Inflammatory macrophage treated with lipopolysaccharide for 1 hour (primary cell): ENCODE results near the gene PKLR.
"Not testable (repeated sequence)": the region's sequence is repeated elsewhere in the genome, so short reads cannot be mapped to it uniquely, and the experiment has no call there.

ENCODE experiments used
- DNase-seq, 2 donors: peaks; one replicate each; pipeline ENCODE4 v3.0.0-alpha.2; 2020 to 2022

The PKLR gene

GRCh38 chr1:155301342-155301841, at the start of gene PKLR:
TSS of gene PKLR (minus strand) at chr1:155301438. CDS start at chr1:155301395, 43 bp downstream.
- DNase-seq, result no peak

DNA sequence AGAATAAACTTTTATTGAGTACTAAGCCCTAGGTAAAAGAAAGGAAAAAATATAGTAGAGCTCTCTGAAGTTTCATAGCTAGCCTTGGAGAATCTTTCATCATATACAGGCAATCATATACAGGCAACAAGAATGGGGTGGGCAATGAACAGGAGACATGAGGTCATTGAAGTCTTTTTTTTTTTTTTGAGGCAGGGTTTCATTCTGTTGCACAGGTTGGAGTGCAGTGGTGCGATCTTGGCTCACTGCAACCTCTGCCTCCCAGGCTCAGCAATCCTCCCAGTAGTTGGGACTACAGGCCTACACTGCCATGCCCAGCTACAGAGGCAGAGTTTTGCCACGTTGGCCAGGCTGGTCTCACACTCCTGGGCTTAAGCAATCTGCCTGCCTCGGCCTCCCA, 41.6 kb upstream of the PKLR start:
- DNase-seq, result no peak

DNA sequence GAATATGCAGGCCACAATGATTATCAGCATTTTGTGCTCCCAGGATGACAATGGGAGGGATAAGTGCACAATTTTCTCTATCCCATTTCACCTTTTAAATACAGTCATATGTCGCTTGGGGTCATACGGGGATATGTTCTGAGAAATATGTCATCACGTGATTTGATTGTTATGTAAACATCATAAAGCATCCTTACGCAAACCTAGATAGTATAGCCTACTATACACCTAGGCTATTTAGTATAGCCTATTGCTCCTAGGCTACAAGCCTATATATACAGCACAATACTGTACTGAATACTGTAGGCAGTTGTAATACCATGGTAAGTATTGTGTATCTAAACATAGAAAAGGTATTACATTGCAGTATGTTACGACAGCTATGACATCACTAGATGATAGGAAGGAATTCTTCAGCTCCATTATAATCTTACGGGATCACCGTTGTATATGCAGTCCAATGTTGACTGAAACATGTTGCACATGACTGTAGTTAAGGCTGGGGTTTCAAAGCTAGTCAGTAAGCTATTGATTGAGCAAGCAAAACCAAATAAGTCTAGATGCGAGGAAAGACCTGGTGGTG, 38.4 kb upstream of the PKLR start:
- DNase-seq, result no peak

DNA sequence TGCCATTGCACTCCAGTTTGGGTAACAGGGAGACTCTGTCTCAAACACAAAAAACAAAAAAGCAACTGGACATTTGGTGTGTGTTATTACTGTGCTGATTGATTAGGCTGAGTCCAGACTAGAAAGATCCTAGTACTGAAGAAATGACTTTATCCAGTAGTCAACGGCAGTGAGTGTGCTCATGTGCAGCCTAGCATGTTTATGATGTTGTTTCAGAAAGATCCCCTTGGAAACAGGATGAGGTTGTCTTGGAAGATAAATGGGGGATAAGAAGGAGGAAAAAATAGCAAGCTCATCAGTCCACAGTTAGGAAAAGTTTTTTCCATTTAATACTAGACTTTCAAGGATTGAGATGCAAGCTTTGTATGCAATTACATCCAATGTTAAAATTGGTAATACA, 33.7 kb upstream of the PKLR start:
- no peak for DNase-seq

GRCh38 chr1:155329980-155330598, 28.9 kb upstream of the PKLR start:
- DNase-seq, result no peak

DNA sequence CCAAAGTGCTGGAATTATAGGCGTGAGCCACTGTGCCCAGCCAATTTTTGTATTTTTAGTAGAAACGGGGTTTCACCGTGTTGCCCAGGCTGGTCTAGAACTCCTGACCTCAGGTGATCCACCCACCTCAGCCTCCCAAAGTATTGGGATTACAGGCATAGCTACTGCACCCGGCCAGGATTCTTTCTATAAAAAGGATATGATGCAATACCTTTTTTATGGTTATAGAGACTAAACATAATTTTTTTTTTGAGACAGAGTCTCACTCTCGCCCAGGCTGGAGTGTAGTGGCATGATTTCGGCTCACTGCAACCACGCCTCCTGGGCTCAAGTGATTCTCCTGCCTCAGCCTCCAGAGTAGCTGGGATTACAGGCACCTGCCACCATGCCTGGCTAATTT, 27.6 kb upstream of the PKLR start:
- not testable (repeated sequence) for DNase-seq

- DNase-seq, result no peak
Measured at GRCh38 chr1:155327981-155328380, 26.7 kb upstream of the PKLR start.

GRCh38 chr1:155326631-155327037, 25.4 kb upstream of the PKLR start:
- DNase-seq, result no peak

GRCh38 chr1:155326020-155326526, 24.8 kb upstream of the PKLR start:
- DNase-seq, result no peak

DNA sequence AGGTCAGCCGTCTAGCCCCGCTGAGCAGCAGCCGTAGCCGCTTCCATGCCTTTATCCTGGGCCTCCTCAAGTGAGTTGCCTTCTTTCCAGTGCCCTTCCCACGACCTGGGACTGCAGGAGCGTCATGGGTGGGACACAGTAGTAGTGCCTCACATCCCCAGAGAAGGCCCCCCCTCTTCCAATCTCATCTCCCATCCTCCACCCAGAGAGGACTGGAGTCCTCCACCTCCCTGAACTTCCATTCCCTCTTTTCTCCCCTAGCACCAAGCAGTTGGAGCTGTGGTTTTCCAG, 24.3 kb upstream of the PKLR start:
- DNase-seq, result no peak

DNA sequence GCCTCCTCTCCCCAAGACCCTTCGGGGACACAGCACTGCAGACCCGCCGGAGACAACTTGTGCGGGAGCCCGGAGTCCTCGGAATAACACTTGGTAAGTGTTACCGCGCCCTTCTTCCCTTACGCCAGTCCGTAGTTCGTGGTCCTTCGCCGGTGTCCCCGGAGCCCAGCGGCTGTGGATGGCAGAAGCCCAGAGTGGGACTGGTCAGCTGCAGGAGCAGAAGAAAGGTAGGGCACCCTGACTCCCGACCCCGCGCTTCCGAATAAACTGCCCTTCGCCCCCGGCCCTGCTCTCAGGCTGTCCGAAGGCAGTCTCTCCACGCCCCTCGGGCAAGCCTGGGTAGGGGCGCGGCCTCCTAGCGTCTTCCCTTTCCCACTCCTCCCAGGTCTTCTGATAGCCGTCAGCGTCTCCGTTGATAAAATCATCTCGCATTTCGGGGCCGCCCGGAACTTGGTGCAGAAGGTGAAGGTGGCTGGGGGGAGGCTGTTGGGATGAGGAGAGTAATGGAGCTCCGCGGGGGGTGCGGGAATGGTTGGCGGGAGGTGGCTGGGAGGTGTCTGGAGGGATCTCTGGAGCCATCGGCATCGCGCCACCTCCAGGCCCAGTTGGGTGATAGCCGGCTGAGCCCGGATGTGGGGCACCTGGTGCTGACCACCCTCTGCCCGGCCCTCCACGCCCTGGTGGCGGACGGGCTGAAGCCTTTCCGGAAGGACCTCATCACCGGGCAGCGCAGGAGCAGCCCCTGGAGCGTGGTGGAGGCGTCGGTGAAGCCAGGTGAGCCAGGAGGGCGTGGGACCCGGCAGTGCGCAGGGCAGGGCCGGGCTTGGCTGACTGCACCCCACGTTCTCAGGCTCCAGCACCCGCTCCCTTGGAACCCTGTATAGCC, 23.7 kb upstream of the PKLR start:
- peak in 1 of 2 donors; percentile 22 for DNase-seq

- peak; percentile 98 to 99 for DNase-seq
Measured at GRCh38 chr1:155324037-155324716, 22.9 kb upstream of the PKLR start.

- peak; percentile 86 to 94 for DNase-seq
Measured at GRCh38 chr1:155323729-155324036, 22.4 kb upstream of the PKLR start.

- DNase-seq, result peak; percentile 68 to 94
Measured at GRCh38 chr1:155322953-155323728, 21.9 kb upstream of the PKLR start.

DNA sequence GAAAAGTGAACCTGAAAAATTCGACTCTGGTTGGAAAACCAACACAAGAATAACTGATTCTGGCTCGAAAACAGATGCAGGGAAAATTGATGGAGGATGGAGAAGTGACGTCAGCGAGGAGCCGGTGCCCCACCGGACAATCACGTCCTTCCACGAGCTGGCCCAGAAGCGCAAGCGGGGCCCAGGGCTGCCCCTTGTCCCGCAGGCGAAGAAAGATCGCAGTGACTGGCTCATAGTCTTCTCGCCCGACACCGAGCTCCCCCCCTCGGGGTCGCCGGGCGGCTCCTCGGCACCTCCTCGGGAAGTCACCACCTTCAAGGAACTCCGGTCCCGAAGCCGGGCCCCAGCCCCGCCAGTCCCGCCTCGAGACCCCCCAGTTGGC, 21.3 kb upstream of the PKLR start:
- DNase-seq, result peak in 1 of 2 donors; percentile 13

- no peak for DNase-seq
Measured at GRCh38 chr1:155321639-155322503, 20.6 kb upstream of the PKLR start.

DNA sequence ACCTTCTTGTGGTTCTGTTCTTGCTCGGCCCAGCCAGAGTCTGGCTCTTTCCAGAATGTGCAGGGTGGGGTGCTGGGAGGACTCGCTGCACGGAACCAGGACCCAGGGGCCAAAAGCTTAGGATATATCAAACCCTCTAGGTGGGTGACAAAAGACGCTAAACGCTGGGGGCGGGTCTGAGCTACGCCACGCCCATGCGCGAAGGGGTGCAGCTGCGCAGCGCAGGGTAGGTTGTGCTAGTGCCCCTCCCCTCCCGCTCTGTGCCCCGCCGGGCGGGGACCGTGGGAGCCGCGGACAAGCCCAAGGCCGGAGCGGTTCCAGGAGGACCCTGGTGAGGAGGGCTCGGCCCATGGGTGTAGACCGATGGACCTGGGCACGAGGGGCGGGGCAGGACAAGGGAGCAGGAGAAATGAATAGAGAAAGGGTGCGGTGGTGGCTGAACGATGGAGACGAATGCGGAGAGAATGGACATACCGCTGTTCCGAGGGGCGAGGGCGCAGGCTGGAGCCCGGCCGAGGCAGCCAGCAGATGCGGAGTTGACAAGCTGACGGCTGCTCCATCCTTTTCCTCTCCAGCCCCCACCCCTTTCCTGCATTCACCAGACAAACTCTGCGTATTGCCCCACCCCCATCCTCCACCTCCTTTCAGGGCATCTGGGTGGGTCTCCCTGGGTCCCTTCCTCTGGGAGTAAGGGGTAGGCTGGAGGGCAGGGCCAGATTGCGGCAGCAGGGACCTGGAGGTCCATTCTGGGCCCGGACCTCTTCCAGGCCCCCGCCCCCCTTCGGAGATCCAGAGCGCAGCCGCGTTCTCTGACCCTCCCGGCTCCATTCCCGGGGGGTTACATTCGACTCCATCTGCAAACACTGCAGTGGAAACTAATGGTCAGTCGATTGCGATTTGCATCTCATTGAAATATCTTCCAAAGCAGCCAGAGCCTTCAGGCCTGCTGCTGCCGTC, 19.7 kb upstream of the PKLR start, which contains the start of gene RUSC1:
TSS of gene RUSC1 (plus strand) at position 234 of the 957 bp plus-strand sequence. CDS start 880 bp downstream, outside the sequence.
- DNase-seq, result peak; percentile 31 to 49

DNA sequence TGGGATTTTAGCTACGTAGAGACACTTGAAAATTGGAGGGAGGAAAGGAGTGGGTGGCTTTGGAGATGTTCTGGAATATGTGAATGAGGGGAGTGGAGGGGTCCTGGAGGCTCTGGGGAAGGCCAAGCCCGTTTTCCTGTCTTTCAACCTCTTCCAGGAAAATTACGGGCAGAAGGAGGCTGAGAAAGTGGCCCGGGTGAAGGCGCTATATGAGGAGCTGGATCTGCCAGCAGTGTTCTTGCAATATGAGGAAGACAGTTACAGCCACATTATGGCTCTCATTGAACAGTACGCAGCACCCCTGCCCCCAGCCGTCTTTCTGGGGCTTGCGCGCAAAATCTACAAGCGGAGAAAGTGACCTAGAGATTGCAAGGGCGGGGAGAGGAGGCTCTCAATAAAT, 19.0 kb upstream of the PKLR start:
- DNase-seq, result no peak

- no peak for DNase-seq
Measured at GRCh38 chr1:155319536-155319935, 18.3 kb upstream of the PKLR start.

DNA sequence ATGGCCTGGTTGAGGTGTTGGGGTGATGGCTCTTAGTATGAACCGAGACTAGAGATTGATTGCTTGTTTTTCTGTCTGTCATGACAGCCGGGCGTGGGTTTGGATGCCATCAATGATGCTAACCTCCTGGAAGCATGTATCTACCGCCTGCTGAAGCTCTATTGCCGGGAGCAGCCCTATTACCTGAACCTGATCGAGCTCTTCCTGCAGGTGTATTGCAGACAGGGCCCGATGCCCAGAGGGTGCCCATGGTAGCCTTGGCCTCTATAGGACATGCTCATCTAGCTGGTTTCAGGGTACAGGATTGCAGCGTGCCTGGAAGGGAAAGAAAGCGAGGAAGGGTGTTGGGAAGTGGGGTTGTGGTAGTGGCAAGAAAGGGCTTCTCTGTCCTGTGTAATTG, 16.8 kb upstream of the PKLR start:
- no peak for DNase-seq
